CD4-positive, alpha-beta T cell treated with Interleukin-12 subunit alpha and Interleukin-12 subunit beta, for 1 hour (primary cell): ENCODE data around the gene HBQ1.
A peak's percentile ranks its signal among the peaks of the same experiment; 100 is the strongest.
"Not testable (repeated sequence)": the region's sequence is repeated elsewhere in the genome, so short reads cannot be mapped to it uniquely, and the experiment has no call there.

Experiments
- DNase-seq: peaks from one replicate; pipeline ENCODE4 v3.0.0-alpha.2; 2020

Gene HBQ1

GRCh38 chr16:211631-212180, 31.4 kb downstream of the HBQ1 start:
- DNase-seq, result not testable (repeated sequence)

GRCh38 chr16:212999-213398, 32.7 kb downstream of the HBQ1 start:
- DNase-seq, result no peak

- DNase-seq, result no peak
Observed at GRCh38 chr16:220021-220420, 39.8 kb downstream of the HBQ1 start.

GRCh38 chr16:228151-228851, 48.0 kb downstream of the HBQ1 start:
- peak; percentile 12 for DNase-seq

GRCh38 chr16:228852-229730, 48.8 kb downstream of the HBQ1 start, which contains the start of gene LUC7L:
LUC7L (minus strand) TSS chr16:229449; CDS start chr16:229339, 110 bp downstream.
- peak; percentile 88 for DNase-seq

- no peak for DNase-seq
Observed at GRCh38 chr16:229731-230281, 49.5 kb downstream of the HBQ1 start.

GRCh38 chr16:230351-230750, 50.1 kb downstream of the HBQ1 start:
- not testable (repeated sequence) for DNase-seq
